LHCN-M2 (cell line): Measurements from ENCODE around the gene UPK3BL1. TPM values are rescaled to one million over a fixed set of nuclear protein-coding genes. Genes with fewer than 3 reads are reported as not detected.
"Not testable (repeated sequence)": the region's sequence is repeated elsewhere in the genome, so short reads cannot be mapped to it uniquely, and the experiment has no call there.

Experiments
- DNase-seq: peaks from one replicate; pipeline ENCODE4 v3.0.0-alpha.2; 2012; ENCODE audit warnings: low read depth
- polyA plus RNA-seq: library from polyadenylated mRNA; unstranded; fragments of >200 nt; gene quantifications from one replicate; pipeline ENCODE4 v1.2.1, GENCODE V29; 2012; ENCODE audit warnings: missing spikeins
- total RNA-seq: library from RNA; depleted of rRNA; stranded (reverse); fragments of >200 nt; gene quantifications from 2 replicates; pipeline ENCODE4 v1.2.3, GENCODE V29; 2014; rRNA removed

The UPK3BL1 gene
- 20.1 and 21.9 TPM in 2 replicates for total RNA-seq
- 26.2 TPM for polyA plus RNA-seq

GRCh38 chr7:102642691-102643090, at the start of gene UPK3BL1:
UPK3BL1 (minus strand) TSS chr7:102642791; CDS start chr7:102642741, 50 bp downstream.
- not testable (repeated sequence) for DNase-seq

GRCh38 chr7:102690602-102691001, 48.0 kb upstream of the UPK3BL1 start:
- DNase-seq: not testable (repeated sequence)

- not testable (repeated sequence) for DNase-seq
Measured at GRCh38 chr7:102689436-102690282, 47.1 kb upstream of the UPK3BL1 start.

GRCh38 chr7:102688299-102689036, 45.9 kb upstream of the UPK3BL1 start:
- DNase-seq: not testable (repeated sequence)

- DNase-seq: not testable (repeated sequence)
Measured at GRCh38 chr7:102682560-102682959, 40.0 kb upstream of the UPK3BL1 start.

- DNase-seq: not testable (repeated sequence)
Measured at GRCh38 chr7:102680780-102681179, 38.2 kb upstream of the UPK3BL1 start.

- not testable (repeated sequence) for DNase-seq
Measured at GRCh38 chr7:102675545-102675944, 33.0 kb upstream of the UPK3BL1 start.

GRCh38 chr7:102673447-102674067, 31.0 kb upstream of the UPK3BL1 start:
- DNase-seq: not testable (repeated sequence)

GRCh38 chr7:102671956-102672307, 29.3 kb upstream of the UPK3BL1 start:
- DNase-seq: not testable (repeated sequence)

- not testable (repeated sequence) for DNase-seq
Measured at GRCh38 chr7:102671166-102671955, 28.8 kb upstream of the UPK3BL1 start, which contains the start of gene POLR2J2. POLR2J2 (minus strand) TSS chr7:102671663; CDS start chr7:102671601, 62 bp downstream.

- not testable (repeated sequence) for DNase-seq
Measured at GRCh38 chr7:102667523-102667922, 24.9 kb upstream of the UPK3BL1 start.

- DNase-seq: not testable (repeated sequence)
Measured at GRCh38 chr7:102666850-102667249, 24.3 kb upstream of the UPK3BL1 start.

GRCh38 chr7:102664765-102665164, 22.2 kb upstream of the UPK3BL1 start:
- DNase-seq: not testable (repeated sequence)

- DNase-seq: not testable (repeated sequence)
Measured at GRCh38 chr7:102649924-102650323, 7.3 kb upstream of the UPK3BL1 start, which contains the start of gene SPDYE2B. SPDYE2B (plus strand) TSS chr7:102650319; CDS start chr7:102652349, 2,030 bp downstream.

GRCh38 chr7:102647813-102648212, 5.2 kb upstream of the UPK3BL1 start:
- DNase-seq: not testable (repeated sequence)

- not testable (repeated sequence) for DNase-seq
Measured at GRCh38 chr7:102643404-102643803, 813 bp upstream of the UPK3BL1 start.

- not testable (repeated sequence) for DNase-seq
Measured at GRCh38 chr7:102638848-102639247, 3.7 kb downstream of the UPK3BL1 start.

GRCh38 chr7:102636956-102637355, 5.6 kb downstream of the UPK3BL1 start:
- not testable (repeated sequence) for DNase-seq

GRCh38 chr7:102635354-102635753, 7.2 kb downstream of the UPK3BL1 start:
- DNase-seq: not testable (repeated sequence)

- DNase-seq: not testable (repeated sequence)
Measured at GRCh38 chr7:102634299-102634698, 8.3 kb downstream of the UPK3BL1 start.

- not testable (repeated sequence) for DNase-seq
Measured at GRCh38 chr7:102630622-102631021, 12.0 kb downstream of the UPK3BL1 start.
